Measurements from ENCODE around the gene APBA2.

GRCh38 chr15:28919679-28920655, 34.2 kb downstream of the APBA2 start:
- no peak for TF ChIP-seq GATA3 (IDR thresholded peaks at IDR 0.05; ENCODE audit: low read depth, low read length)
- no peak for TF ChIP-seq GATA2 (IDR thresholded peaks at IDR 0.05; ENCODE audit: low read depth, low read length)

All from SH-SY5Y (cell line).